ENCODE results near the gene SLC35B2.

GRCh38 chr6:44294832-44295791 is 37.8 kb upstream of the SLC35B2 start:
- TF ChIP-seq CTCF (IDR thresholded peaks at IDR 0.05; ENCODE audit: poor library complexity) (no peak), EZH2 (IDR thresholded peaks at IDR 0.05; ENCODE audit: borderline replicate concordance) (no peak), EZH2phosphoT487 (IDR thresholded peaks at IDR 0.05; ENCODE audit: low read depth, severe bottlenecking, unreplicated experiment) (no peak)
